Stimulated activated CD4-positive, alpha-beta T cell treated with anti-CD3 and anti-CD28 coated beads, TNF-alpha, amount 100 ng/mL, for 1 hour (primary cell): ENCODE results near the gene ARHGAP15.

Source experiments
- DNase-seq, 3 donors: peaks; one replicate each; pipeline ENCODE4 v3.0.0-alpha.2; 2020; ENCODE audit warnings: low read depth in 3 of 3, low spot score in 1 of 3

Gene ARHGAP15

DNA sequence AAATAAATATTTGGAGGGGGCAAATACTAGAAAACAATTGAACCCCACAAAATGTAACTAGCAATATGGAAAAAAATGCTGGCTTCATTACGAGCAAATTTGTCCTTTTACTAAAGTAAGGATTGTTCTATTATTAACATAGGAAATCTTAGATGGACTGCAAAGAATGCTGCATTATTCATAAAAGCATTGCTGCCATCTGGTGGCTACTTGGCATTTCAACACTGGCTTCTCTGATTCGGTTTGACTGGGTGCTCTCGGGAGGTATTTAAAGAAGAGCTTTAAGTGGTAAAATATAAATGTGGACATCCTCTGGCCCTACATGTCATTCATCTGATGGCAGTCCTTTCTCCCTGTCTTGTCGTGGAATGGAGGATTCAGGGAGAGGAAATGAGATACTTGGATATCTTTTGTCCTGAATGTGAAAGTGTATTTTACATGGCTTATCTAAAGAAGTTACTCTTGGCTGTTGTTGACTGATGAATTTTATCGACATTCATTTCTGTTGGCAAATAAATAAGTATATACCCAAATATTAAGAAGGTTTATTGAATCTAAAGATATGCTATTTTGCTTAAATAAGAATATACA is 130.2 kb downstream of the ARHGAP15 start:
- DNase-seq = peak; percentile 46 to 51 (median 47)

DNA sequence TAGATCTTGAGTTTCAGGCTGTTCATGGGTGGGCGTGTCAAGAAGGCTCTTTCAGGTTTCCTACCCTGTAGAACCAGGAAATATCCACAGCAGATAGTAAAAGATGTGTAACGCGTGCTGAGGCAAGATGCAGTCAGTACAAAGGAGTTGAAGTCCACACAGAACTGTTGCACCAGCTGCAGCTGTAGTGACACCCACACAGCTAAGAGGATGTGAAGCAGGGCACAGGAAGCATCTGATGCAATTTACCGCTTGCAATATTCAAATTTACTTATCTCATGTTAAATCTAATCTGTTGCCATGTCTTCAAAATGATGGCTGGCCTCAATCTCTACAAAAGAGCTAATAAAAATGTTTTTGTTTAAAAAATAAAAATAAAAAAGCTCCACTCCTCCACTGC is 132.8 kb downstream of the ARHGAP15 start:
- DNase-seq = no peak

DNA sequence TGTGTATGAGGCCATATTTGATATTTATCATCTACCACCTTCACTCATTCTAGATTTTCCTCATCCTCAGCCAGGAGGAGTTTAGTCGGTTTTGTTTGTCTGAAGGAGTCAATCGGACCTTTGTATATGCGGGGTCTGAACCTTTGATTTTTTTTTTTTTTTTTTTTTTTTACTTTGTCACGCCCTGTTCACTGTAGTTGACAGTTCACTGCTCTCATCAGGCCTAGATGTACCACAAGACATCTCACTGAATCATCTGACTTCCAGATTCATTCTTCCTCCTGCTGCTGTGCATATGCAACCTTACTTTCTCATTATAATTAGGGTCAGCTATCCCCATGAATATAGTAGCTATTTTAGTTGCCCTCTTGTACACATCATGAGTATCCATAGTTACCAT is 133.2 kb downstream of the ARHGAP15 start:
- no peak for DNase-seq

DNA sequence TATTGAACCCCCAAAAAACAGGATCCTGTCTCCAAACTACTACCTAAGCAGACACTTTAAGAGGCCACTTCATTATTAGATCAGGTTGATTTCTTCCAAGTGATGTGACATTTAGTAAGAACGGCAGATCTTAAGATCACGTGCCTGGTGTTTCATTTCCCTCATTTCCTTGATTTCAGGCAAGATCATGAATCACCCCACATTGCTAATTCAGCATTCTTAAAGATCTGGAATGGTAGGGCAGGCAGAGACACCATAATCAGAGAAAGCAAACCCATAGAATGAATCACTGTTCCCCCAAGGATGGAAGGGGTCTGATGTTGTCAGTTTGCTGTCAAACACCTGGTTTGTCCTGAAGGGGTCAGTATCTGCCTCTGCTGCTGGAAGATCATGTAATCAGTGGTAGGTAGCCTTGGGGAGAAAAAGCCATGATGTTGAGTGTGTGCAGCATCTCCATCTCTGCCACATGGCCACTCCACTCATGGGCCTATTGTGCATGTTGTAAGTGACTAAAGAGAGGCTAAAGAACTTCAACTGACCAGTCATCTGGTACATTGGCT is 133.9 kb downstream of the ARHGAP15 start:
- no peak for DNase-seq

DNA sequence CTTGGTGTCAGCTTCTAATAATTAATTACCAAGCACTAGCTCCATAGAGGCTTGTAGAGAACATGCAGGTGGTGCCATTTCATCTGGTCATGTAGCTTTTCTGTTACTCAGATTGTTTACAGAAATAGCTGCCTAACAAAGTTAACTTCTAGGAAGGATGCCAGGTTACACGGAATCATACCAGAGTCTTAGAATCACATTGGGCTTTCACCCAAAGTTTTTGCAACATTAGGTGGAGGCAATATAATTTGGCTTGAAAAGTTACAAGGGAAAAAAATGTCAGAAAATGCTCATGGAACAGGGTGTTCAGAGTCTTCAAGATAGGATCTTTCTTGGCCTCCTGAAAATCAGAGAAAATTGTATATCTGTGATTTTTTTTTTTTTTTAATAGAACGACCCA is 135.6 kb downstream of the ARHGAP15 start:
- no peak for DNase-seq

DNA sequence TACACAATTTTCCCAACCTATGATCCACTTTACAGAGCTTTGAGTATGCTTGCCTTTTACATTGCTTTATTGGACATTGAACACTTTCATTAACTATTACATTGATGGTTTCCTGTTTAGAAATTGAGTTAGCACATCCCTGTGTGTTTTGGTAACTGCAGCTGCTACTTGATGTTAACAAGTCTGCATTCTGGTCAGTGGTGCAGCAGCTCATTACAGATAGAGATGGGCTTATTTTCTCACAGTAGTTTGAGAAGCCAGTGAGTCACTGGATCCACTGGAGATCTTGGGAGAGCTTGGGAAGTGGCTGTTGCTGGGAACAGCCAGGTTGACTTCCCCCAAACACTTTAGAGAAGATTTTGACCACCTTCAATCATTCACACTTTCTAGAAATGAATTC is 150.5 kb downstream of the ARHGAP15 start:
- DNase-seq = no peak

DNA sequence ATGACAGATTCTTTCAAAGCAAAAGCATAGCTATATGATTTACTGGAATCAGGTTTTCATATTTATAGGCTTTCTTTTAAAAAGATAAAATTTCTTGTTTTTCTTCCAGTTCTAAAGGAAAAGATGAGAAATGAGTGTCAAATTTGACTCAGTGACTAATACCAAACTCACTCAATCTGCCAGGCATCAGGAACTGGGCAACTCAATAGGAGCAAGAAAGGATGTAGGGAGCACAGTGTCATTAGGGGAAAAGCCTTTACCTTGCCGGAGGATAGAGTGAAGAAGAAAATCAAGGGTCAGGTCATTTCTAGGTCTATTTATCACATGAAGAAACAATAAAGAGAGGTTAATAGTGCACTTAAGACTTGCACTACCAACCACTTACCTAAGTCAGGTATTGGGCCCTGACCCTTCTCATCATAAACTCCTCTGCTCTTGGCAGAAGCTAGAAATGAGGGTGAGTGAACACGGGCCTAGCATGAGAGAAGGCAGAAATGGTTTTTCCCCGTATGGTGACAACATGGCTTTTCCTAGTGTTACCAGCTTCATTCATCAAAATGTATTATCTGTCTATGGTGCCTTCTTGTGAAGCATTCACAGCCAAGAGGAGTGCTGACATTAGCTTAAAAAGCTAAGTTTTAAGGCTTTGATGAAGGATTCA is 151.0 kb downstream of the ARHGAP15 start:
- DNase-seq = no peak

DNA sequence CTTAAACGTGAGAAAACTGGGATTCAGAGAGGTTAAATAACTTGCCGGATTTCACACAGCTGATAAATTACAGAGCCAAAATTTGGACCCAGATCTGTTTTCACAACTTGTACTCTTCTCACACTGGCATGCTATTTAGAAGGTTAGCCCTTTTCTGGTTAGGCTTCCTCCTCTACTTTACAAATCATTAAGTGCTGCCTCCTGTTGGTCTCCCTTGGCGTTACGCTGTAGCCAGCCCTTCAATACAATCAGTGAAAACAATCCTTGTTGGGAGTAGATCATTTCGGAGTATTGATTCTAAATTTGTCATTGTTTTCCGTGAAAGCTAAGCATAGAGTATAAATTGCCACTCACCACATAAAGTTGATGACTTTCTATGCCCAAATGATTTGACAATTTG is 153.5 kb downstream of the ARHGAP15 start:
- no peak for DNase-seq

DNA sequence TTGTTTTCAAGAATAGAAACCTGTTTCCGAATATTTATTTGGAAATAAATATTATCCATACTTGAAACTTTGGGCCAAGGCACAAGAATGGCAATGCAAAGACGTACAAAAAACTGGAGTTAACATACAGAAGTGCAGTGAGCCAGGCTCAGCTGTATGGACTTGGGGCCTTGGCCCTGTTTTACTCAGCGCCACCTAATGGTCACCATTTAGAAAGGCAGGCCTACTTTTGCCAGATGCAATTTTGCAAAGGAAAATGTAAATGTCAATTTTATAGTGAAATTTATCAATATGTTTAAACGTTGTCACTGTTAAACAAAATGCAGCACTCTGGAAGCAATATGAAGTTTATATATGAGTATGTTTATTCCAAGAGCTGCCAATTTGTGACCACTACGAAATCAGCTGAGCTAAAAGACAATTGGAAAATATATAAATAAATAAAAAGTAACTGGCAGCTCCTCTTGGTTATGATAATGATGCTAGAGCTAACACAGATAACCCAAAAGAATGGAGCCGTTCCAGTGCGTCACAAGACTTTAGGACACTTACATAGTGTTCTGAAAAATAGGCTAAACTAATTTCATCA is 155.0 kb downstream of the ARHGAP15 start:
- DNase-seq = no peak

DNA sequence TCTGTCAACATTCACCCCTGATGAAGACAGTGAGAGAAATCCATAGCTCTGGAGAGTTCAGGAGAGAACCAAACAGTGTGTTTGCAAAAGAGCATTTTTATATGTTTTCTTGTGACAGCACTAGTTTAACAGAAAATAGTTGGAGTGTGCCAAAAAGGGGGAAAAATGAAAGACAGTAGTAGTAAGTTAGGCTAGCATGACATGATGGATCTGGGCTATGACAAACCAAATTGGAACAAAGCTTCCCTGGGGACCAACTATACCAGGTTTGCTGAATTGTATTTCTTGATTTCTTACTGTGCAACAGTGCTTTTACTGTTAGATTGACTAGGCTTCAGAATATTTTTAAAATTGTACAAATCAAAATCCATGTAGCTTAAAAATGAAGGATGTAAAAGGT is 159.8 kb downstream of the ARHGAP15 start:
- no peak for DNase-seq

DNA sequence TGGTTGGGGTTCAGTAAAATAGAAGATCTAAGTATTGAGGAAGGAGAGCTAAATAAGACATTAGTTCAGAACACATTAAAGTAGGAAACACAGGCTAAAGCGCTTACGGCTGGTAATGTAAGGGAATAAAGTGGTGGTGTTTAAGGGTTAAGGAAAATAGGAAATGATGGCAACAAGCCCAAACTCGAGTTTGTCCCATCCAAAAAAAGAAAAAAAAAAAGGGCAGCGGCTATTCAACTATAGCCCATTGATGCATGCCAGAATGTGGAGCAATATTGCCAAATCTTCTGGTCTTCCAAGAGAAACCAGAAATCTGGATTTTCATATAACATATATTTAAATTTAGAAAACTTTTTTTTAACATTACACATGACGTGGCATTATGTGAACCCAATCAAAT is 161.0 kb downstream of the ARHGAP15 start:
- DNase-seq = no peak

DNA sequence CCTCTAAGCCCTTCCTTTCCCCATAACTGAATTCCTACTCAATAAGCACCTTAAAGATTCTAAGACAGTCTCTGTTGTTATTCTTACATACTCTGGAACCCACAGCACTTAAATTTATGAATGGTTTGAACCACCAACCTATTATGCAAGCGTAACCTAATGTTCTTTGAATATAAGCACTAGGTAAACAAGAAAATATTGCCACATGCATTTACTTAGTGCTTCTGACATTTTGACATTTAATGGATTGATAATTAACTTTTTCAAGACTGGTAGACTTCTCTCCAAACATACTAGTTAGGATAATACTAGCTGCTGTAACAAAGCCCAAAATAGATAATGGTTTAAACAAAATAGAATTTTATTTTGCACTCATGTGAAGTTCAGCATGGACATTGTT is 164.8 kb downstream of the ARHGAP15 start:
- no peak for DNase-seq

DNA sequence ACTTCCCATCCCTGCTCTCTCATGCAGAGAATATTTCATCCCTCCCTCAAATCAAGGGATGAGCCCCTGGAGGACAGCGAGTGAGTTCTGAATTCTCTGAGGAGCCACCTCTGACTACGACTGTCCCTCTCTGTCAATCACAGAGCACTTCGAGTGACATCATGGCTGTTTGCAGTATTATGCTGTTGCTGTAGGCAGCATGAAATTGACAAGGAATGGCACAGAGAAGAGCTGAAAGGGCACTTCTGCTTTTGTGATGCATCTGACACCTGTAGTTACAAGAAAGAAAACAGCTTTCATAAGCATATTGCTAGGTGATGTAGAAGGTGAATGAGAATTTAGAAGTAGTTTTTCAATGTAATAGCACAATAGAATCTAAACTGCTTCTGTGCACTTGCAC is 166.9 kb downstream of the ARHGAP15 start:
- no peak for DNase-seq

DNA sequence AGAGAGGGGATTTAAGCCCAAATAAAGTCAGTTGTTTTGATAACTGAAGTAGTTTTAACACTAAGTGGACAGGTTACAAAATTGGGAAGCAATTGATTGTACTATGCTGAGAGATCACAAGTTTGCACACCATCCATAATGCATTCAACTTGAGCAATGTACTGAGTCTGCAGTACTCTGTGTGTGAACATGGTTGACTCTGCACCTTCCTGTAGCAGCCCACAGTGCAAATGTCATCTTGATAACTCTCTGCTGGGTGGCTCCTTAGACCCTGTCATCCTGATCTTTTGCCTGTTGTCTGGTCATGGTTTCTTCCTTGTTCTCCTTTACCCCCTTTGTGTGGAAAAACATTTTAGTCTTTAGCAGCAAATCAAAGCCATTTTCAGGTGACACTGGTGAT is 168.0 kb downstream of the ARHGAP15 start:
- no peak for DNase-seq

DNA sequence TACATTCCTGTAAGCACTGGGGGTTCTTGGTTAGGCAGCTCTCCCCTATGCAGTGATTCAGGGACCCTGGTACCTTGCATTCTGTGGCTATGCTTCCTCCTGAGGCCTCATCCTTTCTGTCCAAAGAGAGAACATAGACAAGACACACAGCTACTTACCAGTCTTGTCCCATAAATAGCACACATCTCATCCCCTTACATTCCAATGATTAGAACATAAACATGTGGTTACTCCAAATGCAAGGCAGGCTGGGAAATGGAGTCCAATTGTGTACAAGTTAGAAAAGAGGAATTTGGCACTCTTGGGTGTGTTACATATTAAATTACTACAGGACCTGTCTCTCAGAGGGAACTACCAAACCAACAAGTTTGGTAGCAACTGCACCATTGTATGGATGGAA is 171.3 kb downstream of the ARHGAP15 start:
- no peak for DNase-seq

DNA sequence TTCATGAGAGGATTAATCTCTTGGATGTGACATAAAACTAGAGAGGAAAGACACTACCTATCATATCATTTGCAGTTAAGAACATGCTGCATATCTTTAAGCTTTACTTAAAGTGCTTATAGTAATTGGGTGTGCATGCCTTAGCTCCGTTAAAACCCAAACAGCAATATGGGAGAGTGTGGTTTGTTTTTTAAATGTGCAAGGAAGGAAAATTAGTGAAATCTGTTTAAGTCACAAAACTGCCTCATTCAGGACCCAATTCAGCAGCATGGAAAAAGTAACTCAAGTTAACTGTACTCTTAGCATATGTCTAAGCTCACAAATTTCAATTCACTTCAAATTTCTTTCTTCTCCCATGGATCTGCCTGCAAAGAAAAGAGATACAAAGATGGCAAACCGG is 182.2 kb downstream of the ARHGAP15 start:
- DNase-seq = no peak

DNA sequence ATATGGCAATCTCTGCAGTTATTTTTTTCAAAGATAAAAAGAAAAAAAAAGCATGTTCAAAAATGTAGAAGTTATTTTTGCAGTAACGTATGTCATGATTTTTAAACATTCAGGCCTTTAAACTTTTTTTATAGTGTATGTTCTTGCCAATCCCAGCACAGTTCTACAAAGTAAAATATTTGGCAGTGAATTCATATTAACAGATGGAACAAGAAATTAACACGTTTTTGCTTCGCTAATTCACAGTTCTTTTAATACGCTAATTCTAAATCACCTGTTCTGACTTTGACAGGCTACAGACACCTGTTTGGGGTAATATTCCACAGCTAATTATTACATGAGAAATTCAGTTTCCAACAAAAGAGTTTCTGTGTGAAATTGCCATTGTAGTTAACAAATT is 183.2 kb downstream of the ARHGAP15 start:
- no peak for DNase-seq

DNA sequence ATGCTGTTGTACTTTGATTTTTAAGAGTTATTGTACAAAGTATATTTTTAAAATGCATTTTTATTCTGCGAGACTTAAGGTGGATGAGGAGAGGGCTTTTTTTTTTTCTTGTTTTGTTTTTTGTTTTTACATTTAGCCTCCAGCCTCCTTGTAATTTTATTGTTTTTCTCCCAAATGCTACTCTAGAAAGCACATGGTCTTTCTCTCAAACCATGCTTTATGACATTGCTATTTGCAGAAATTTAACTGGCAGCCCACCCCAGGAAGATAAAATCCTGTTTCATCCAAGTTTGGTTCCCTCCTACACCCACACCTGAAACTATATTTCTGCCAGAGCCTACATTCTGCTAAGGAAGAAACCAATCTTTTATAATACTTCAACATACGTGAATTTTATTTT is 184.6 kb downstream of the ARHGAP15 start:
- no peak for DNase-seq

DNA sequence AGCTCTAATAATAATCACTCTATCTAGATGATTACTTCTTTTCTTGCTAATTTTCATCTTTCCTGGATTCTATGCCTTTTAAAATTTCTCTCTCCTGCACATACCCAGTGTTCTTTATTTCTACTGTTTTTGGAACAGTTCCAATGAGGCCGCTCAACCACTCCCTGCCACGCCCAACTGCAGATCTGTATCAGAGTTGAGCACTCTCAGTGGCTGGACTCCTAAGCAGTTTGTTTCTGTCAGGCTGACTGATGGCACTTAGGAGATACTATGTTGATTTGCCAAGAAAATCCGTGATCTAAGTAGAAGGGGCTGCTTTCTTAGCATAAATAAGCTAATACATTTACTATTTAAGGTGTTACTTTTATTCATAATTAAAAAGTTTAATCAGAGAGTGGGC is 192.8 kb downstream of the ARHGAP15 start:
- DNase-seq = no peak

DNA sequence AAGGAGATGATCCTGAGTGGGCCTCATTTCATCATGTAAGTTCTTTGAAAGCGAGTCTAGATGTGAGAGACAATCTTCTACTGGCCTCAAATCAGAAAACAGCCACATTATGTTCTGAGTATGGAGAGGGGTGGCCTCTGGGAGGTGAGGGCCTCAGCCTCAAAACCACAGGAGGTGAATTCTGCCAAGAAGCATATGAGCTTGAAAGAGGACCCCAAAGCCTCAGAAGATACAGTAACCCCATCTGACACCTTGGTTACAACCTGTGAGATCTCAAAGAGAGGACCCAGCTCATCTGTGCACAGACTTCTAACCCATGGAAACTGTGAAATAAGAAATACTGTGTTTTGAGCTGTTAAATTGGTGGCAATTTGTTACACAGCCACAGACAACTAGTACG is 200.1 kb downstream of the ARHGAP15 start:
- DNase-seq = no peak

DNA sequence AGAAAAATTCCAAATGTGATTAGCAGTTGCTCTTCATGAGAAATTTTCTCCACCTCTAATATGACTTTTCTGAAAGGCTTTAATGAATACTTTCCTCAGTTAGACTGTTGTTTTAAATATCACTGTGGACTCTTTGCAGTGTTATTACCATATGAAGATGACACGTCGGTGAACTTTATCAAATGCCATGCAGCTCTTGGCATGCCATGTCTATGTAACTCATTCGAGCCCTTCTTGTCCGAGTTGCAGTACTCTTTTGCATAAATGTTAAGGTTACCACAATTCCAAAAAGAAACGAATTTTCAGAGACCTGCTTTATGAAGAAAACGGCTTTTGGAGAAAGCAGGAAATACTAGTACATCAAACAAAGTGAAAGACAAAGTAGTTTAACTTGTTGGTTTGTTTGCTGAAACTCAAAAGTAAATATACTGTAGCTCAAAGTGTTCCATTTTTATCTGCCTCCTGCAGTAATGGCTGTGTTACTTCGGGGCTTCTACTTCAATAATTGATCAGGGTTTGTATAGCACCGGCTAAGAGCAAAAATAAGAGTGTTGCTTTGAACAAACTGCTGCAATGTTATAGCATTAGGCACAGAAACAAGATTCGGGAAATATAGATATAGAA is 204.1 kb downstream of the ARHGAP15 start:
- no peak for DNase-seq

DNA sequence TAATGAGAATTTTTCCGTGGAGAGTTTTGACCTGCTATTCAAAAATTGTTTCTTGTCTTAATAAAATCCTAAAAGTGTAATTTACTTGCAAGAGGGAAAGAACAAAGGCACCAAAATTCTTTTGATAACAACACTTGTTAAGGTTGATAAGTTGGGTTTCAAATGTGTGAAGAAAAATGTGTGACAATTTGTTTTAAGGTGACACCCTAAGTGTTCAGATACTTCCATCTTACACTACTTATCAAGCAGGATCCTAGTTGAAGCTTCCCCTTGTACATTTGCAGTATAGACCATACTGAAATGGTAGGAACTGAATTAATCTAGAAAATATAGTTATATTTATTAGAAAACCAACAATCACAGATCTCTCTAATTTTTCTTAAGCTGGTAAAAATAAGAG is 204.6 kb downstream of the ARHGAP15 start:
- DNase-seq = no peak
